Liver (tissue), 9 donors: ENCODE measurements around the gene UNKL. TPM values are rescaled to one million over a fixed set of nuclear protein-coding genes. Genes with fewer than 3 reads are reported as not detected.
A peak's percentile ranks its signal among the peaks of the same experiment; 100 is the strongest.

Experiments
- DNase-seq: peaks from one replicate; pipeline ENCODE4 v3.0.0-alpha.2; 2017; ENCODE audit warnings: low spot score
- H3K27ac ChIP-seq, 2 donors: one replicate each; pipeline ENCODE4 v1.7.0; 2013; ENCODE audit warnings: inconsistent platforms in 2 of 2, low read length in 2 of 2, control low read depth in 1 of 2, low read depth in 1 of 2, mild to moderate bottlenecking in 1 of 2
- H3K27me3 ChIP-seq, 4 donors: one replicate each; pipeline versions ENCODE4 v1.6.1 to v1.7.0; 2013; ENCODE audit warnings: low read length in 3 of 4, inconsistent platforms in 1 of 4, mild to moderate bottlenecking in 1 of 4, moderate library complexity in 1 of 4; ENCODE audit not compliant: control insufficient read depth in 4 of 4, insufficient read depth in 4 of 4
- H3K36me3 ChIP-seq, 4 donors: one replicate each; pipeline versions ENCODE4 v1.6.1 to v1.7.0; 2013; ENCODE audit warnings: low read length in 3 of 4, mild to moderate bottlenecking in 3 of 4, low read depth in 1 of 4, moderate library complexity in 1 of 4; ENCODE audit not compliant: control insufficient read depth in 4 of 4, insufficient read depth in 3 of 4
- H3K4me1 ChIP-seq, 4 donors: one replicate each; pipeline versions ENCODE4 v1.6.1 to v1.7.0; 2013; ENCODE audit warnings: low read length in 3 of 4, mild to moderate bottlenecking in 3 of 4, moderate library complexity in 1 of 4; ENCODE audit not compliant: control insufficient read depth in 4 of 4, insufficient read depth in 4 of 4
- H3K4me3 ChIP-seq, 3 donors: one replicate each; pipeline versions ENCODE4 v1.6.1 to v1.7.0; 2013; ENCODE audit warnings: low read length in 3 of 3, control low read depth in 1 of 3, low read depth in 1 of 3, mild to moderate bottlenecking in 1 of 3
- H3K9ac ChIP-seq, 2 donors: one replicate each; pipeline ENCODE4 v1.7.0; 2013; ENCODE audit warnings: low read length in 2 of 2, mild to moderate bottlenecking in 2 of 2, moderate library complexity in 2 of 2, control low read depth in 1 of 2, low read depth in 1 of 2
- H3K9me3 ChIP-seq, 4 donors: one replicate each; pipeline versions ENCODE4 v1.6.1 to v1.7.0; 2013; ENCODE audit warnings: low read length in 3 of 4; ENCODE audit not compliant: control insufficient read depth in 4 of 4
- ATF3 ChIP-seq: IDR thresholded peaks from 2 replicates; pipeline ENCODE4 v1.6.1; 2016; ENCODE audit warnings: antibody characterized with exemption
- CTCF ChIP-seq: fragments of 150-350 bp; IDR thresholded peaks from 2 replicates; pipeline ENCODE4 v1.5.1; 2017; ENCODE audit warnings: improper control_type of control experiment, low read depth, low read length; ENCODE audit not compliant: missing input control
- EGR1 ChIP-seq, 2 donors: IDR thresholded peaks; 2 replicates each; pipeline ENCODE4 v1.6.1; 2016 to 2018; ENCODE audit warnings: antibody characterized with exemption in 2 of 2, low read depth in 2 of 2
- FOXA1 ChIP-seq: IDR thresholded peaks from 2 replicates; pipeline ENCODE4 v1.6.1; 2016; ENCODE audit warnings: antibody characterized with exemption
- FOXA2 ChIP-seq: IDR thresholded peaks from 2 replicates; pipeline ENCODE4 v1.6.1; 2016; ENCODE audit warnings: antibody characterized with exemption
- GABPA ChIP-seq, 2 donors: IDR thresholded peaks in 1 of 2; conservative IDR thresholded peaks in 1 of 2; 2 replicates each; pipeline ENCODE4 v1.6.1; 2016; ENCODE audit warnings: antibody characterized with exemption in 2 of 2, mild to moderate bottlenecking in 1 of 2, moderate library complexity in 1 of 2
- HNF4A ChIP-seq, 2 donors: conservative IDR thresholded peaks; 2 replicates each; pipeline ENCODE4 v1.6.1; 2016; ENCODE audit warnings: antibody characterized with exemption in 2 of 2, mild to moderate bottlenecking in 2 of 2
- NR2F2 ChIP-seq: IDR thresholded peaks from 2 replicates; pipeline ENCODE4 v1.6.1; 2016; ENCODE audit warnings: antibody characterized with exemption
- RAD21 ChIP-seq, 2 donors: IDR thresholded peaks; 2 replicates each; pipeline ENCODE4 v1.6.1; 2016; ENCODE audit warnings: antibody characterized with exemption in 2 of 2, mild to moderate bottlenecking in 2 of 2
- REST ChIP-seq: IDR thresholded peaks from 2 replicates; pipeline ENCODE4 v1.6.1; 2016; ENCODE audit warnings: antibody characterized with exemption, mild to moderate bottlenecking
- RXRA ChIP-seq, 2 donors: IDR thresholded peaks; 2 replicates each; pipeline ENCODE4 v1.6.1; 2017 to 2018; ENCODE audit warnings: antibody characterized with exemption in 2 of 2, mild to moderate bottlenecking in 1 of 2
- TAF1 ChIP-seq: conservative IDR thresholded peaks from 2 replicates; pipeline ENCODE4 v1.6.1; 2016; ENCODE audit warnings: antibody characterized with exemption, mild to moderate bottlenecking
- YY1 ChIP-seq: IDR thresholded peaks from 2 replicates; pipeline ENCODE4 v1.6.1; 2016; ENCODE audit warnings: antibody characterized with exemption, mild to moderate bottlenecking
- ZBTB33 ChIP-seq: IDR thresholded peaks from 2 replicates; pipeline ENCODE4 v1.6.1; 2016; ENCODE audit warnings: antibody characterized with exemption
- WGBS: extraction: QIAGEN DNeasy Blood & Tissue Kit; methylation state at CpG from one replicate; pipeline ENCODE4 v1.1.7; 2013; 5-methylcytosine and 5-hydroxymethylcytosine counted together
- polyA plus RNA-seq, 2 donors: library from polyadenylated mRNA; stranded (reverse) in 1 of 2; unstranded in 1 of 2; fragments of 200-250 nt in 1 of 2; fragments of >200 nt in 1 of 2; fragmentation: Nextera tagmentation in 1 of 2; extraction: Ambion mirVana in 1 of 2; gene quantifications; one replicate each; pipeline versions ENCODE4 v1.2.1 to v1.2.3, GENCODE V29; 2013 to 2015
- total RNA-seq, 2 donors: library from RNA; depleted of rRNA; stranded (reverse); fragments of >200 nt; gene quantifications; one replicate each; pipeline ENCODE4 v1.2.3, GENCODE V29; 2014
- donor health status: healthy.
- donor health status: healthy.
- donor health status: healthy.
- donor health status: healthy.
- donor health status: healthy.

The UNKL gene
- total and polyA plus RNA-seq, 4 donors, result 3.5 to 14.7 (median 6.6) TPM

- Histone ChIP-seq H3K4me3 (no peak overlapping the region), H3K27ac (no peak overlapping the region), H3K9ac (no peak overlapping the region), H3K9me3 (no peaks in the 10 kb centered on the region), H3K4me1 (peaks cover 5 to 14% (median 9%) of the 10 kb centered on the region in 4 donors), H3K36me3 (no peaks in the 10 kb centered on the region), H3K27me3 (no peaks in the 10 kb centered on the region)
- no peak for TF ChIP-seq REST
- no peak for TF ChIP-seq NR2F2
- no peak for TF ChIP-seq FOXA1
- no peak for TF ChIP-seq ATF3
- TF ChIP-seq RAD21 (IDR thresholded peaks at IDR 0.05), result no peak
- no peak for TF ChIP-seq ZBTB33
- TF ChIP-seq HNF4A (conservative IDR thresholded peaks at IDR 0.05), result no peak
- WGBS, result 88% methylated on average over 11 of the region's 11 CpGs
- no peak for DNase-seq
These were observed 14.5 kb upstream of the UNKL start for GRCh38 chr16:1429012-1429411.

- H3K4me1 ChIP-seq, result peaks cover 5 to 14% (median 9%) of the 10 kb centered on the region in 4 donors
- H3K4me3 ChIP-seq, result no peak overlapping the region
- WGBS, result 58% methylated on average over 21 of the region's 21 CpGs
- TF ChIP-seq RAD21 (IDR thresholded peaks at IDR 0.05) (peak in 1 of 2 donors; percentile 22), GABPA (IDR thresholded peaks at IDR 0.05 in 1 of 2, conservative IDR thresholded peaks at IDR 0.05 in 1 of 2) (no peak), YY1 (no peak), FOXA2 (no peak)
- H3K36me3 ChIP-seq, result no peaks in the 10 kb centered on the region
- no peaks in the 10 kb centered on the region for H3K27me3 ChIP-seq
- no peak overlapping the region for H3K9ac ChIP-seq
- DNase-seq, result peak; percentile 50
- no peak overlapping the region for H3K27ac ChIP-seq
- no peaks in the 10 kb centered on the region for H3K9me3 ChIP-seq
These were observed 14.0 kb upstream of the UNKL start for GRCh38 chr16:1428511-1428910.

- Histone ChIP-seq H3K9ac (no peak overlapping the region), H3K27ac (no peak overlapping the region), H3K4me3 (no peak overlapping the region), H3K27me3 (no peaks in the 10 kb centered on the region), H3K9me3 (no peaks in the 10 kb centered on the region), H3K36me3 (no peaks in the 10 kb centered on the region), H3K4me1 (peaks cover 5 to 14% (median 9%) of the 10 kb centered on the region in 4 donors)
- WGBS, result 91% methylated on average over 53 of the region's 53 CpGs
- DNase-seq, result no peak
- no peak for TF ChIP-seq ZBTB33
- no peak for TF ChIP-seq CTCF
- TF ChIP-seq TAF1, result no peak
- TF ChIP-seq RXRA (IDR thresholded peaks at IDR 0.05), result no peak
- TF ChIP-seq EGR1 (IDR thresholded peaks at IDR 0.05; ENCODE audit: low read depth in 2 of 2), result no peak
- TF ChIP-seq HNF4A (conservative IDR thresholded peaks at IDR 0.05), result no peak
- TF ChIP-seq NR2F2, result no peak
These were observed 13.3 kb upstream of the UNKL start for GRCh38 chr16:1427473-1428461.
